Neutrophil (primary cell): ENCODE measurements around the gene MS4A12.
"Not testable (repeated sequence)": the region's sequence is repeated elsewhere in the genome, so short reads cannot be mapped to it uniquely, and the experiment has no call there.

Source experiments
- H3K27ac ChIP-seq: fragments of 200-600 bp; sonication (generic); 2 replicates; pipeline ENCODE4 v1.5.1; 2016; ENCODE audit warnings: mild to moderate bottlenecking, moderate library complexity
- H3K27me3 ChIP-seq: fragments of 200-600 bp; sonication (generic); 2 replicates; pipeline ENCODE4 v1.6.0; 2016; ENCODE audit warnings: mild to moderate bottlenecking
- H3K36me3 ChIP-seq: fragments of 200-600 bp; sonication (generic); 2 replicates; pipeline ENCODE4 v1.5.1; 2017
- H3K4me1 ChIP-seq, 2 experiments: fragments of 200-600 bp in 1 of 2; sonication (generic) in 1 of 2; 1 replicate in 1 of 2; 2 replicates in 1 of 2; pipeline versions ENCODE4 v1.5.1 to v1.6.1; 2013 to 2016; ENCODE audit warnings: low read depth in 1 of 2, low read length in 1 of 2, mild to moderate bottlenecking in 1 of 2, moderate library complexity in 1 of 2; ENCODE audit not compliant: control insufficient read depth in 1 of 2, insufficient read depth in 1 of 2
- H3K4me3 ChIP-seq, 2 experiments: fragments of 200-600 bp in 1 of 2; sonication (generic) in 1 of 2; 1 replicate in 1 of 2; 2 replicates in 1 of 2; pipeline ENCODE4 v1.5.1; 2013 to 2016; ENCODE audit warnings: low read depth in 1 of 2, low read length in 1 of 2, mild to moderate bottlenecking in 1 of 2, moderate library complexity in 1 of 2
- H3K9me3 ChIP-seq: fragments of 200-600 bp; sonication (generic); 2 replicates; pipeline ENCODE4 v1.5.1; 2016
- TF ChIP-seq, protein P1 (sequence below): fragments of 200-600 bp; sonication (generic); IDR thresholded peaks from 2 replicates; pipeline ENCODE4 v1.5.1; 2016; ENCODE audit warnings: antibody characterized with exemption

Gene MS4A12, protein sequence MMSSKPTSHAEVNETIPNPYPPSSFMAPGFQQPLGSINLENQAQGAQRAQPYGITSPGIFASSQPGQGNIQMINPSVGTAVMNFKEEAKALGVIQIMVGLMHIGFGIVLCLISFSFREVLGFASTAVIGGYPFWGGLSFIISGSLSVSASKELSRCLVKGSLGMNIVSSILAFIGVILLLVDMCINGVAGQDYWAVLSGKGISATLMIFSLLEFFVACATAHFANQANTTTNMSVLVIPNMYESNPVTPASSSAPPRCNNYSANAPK

DNA sequence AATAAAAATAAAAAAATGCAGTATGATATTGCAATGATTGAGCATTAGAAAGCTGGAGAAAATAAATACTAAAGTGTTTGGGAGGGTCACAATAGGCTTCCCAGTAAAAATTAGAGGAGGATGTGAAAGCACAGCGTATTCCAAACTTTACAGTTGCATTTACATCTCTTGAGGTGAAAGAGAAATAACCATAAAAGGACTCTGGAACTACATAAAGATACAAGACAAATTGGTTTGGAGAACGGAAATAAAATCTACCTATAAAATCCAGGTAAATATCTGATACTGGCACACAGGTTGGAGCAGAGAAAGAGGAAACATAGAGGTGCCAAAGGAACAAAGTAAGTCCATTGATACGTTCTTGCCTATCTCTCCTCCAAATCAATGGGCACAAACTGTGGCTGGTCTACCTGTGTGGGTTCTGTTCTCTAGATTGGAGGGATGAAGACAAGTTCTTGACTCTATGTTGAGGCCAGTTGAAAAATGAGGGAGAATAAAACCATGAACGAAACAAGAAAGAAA lies at the start of gene MS4A12:
Gene MS4A12 (plus strand): TSS at position 291 of the 522 bp plus-strand sequence. CDS start 4,541 bp downstream, outside the sequence.
- Histone ChIP-seq H3K27ac (no peak within 1 kb of the TSS), H3K9me3 (no peaks in the 10 kb centered on the region), H3K27me3 (no peaks in the 10 kb centered on the region), H3K4me3 (no peak within 1 kb of the TSS), H3K4me1 (no peaks in the 10 kb centered on the region), H3K36me3 (no peaks in the 10 kb centered on the region)
- TF ChIP-seq, protein P1, sequence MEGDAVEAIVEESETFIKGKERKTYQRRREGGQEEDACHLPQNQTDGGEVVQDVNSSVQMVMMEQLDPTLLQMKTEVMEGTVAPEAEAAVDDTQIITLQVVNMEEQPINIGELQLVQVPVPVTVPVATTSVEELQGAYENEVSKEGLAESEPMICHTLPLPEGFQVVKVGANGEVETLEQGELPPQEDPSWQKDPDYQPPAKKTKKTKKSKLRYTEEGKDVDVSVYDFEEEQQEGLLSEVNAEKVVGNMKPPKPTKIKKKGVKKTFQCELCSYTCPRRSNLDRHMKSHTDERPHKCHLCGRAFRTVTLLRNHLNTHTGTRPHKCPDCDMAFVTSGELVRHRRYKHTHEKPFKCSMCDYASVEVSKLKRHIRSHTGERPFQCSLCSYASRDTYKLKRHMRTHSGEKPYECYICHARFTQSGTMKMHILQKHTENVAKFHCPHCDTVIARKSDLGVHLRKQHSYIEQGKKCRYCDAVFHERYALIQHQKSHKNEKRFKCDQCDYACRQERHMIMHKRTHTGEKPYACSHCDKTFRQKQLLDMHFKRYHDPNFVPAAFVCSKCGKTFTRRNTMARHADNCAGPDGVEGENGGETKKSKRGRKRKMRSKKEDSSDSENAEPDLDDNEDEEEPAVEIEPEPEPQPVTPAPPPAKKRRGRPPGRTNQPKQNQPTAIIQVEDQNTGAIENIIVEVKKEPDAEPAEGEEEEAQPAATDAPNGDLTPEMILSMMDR: no peak

DNA sequence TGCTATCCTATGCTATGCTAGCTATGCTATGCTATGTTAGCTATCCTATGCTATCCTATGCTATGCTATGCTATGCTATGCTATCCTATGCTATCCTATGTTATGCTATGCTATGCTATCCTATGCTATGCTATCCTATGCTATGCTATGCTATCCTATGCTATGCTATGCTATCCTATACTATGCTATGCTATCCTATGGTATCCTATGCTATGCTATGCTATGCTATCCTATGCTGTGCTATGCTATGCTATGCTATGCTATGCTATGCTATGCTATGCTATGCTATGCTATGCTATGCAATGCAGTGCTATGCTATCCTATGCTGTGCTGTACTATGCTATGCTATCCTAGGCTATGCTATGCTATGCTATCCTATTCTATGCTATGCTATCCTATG lies 45.5 kb upstream of the MS4A12 start:
- Histone ChIP-seq H3K4me1 (peaks cover 0 to 11% of the 10 kb centered on the region in 2 experiments), H3K9me3 (no peaks in the 10 kb centered on the region), H3K36me3 (no peaks in the 10 kb centered on the region), H3K27ac (no peak overlapping the region), H3K27me3 (no peaks in the 10 kb centered on the region), H3K4me3 (no peak overlapping the region)
- TF ChIP-seq, protein P1: no peak

DNA sequence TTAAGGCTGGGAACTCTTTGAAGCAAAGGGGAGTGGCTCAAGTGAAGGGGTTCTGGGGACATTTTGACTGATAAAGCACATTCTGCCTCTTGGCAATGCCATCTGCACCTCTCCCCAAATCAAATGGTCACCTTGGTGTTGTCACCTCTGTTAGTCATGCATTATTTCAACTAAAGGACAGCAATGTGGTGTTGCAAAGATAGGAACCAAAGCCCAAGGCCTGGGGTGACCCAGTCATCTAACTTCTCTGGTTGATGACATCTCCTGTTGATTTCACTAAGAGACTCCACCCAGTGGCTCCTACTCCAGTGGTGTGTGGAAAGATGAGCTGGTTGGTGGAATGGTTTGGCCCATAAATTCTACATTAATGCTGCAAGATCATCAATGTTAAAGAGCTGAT lies 44.7 kb upstream of the MS4A12 start:
- peaks cover 0 to 11% of the 10 kb centered on the region in 2 experiments for H3K4me1 ChIP-seq
- H3K27me3 ChIP-seq: no peaks in the 10 kb centered on the region
- H3K4me3 ChIP-seq: no peak overlapping the region
- H3K36me3 ChIP-seq: no peaks in the 10 kb centered on the region
- H3K27ac ChIP-seq: no peak overlapping the region
- no peaks in the 10 kb centered on the region for H3K9me3 ChIP-seq
- TF ChIP-seq, protein P1: no peak

DNA sequence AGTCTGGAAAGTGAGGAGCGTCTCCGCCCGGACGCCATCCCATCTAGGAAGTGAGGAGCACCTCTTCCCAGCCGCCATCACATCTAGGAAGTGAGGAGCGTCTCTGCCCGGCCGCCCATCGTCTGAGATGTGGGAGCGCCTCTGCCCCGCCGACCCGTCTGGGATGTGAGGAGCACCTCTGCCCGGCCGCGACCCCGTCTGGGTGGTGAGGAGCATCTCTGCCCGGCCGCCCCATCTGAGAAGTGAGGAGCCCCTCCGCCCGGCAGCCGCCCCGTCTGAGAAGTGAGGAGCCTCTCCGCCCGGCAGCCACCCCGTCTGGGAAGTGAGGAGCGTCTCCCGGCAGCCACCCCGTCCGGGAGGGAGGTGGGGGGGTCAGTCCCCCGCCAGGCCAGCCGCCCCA lies 41.4 kb upstream of the MS4A12 start:
- not testable (repeated sequence) for H3K27ac ChIP-seq, H3K4me3 ChIP-seq, H3K27me3 ChIP-seq, H3K9me3 ChIP-seq, H3K36me3 ChIP-seq
- H3K4me1 ChIP-seq: peaks cover 0 to 11% of the 10 kb centered on the region in 2 experiments

DNA sequence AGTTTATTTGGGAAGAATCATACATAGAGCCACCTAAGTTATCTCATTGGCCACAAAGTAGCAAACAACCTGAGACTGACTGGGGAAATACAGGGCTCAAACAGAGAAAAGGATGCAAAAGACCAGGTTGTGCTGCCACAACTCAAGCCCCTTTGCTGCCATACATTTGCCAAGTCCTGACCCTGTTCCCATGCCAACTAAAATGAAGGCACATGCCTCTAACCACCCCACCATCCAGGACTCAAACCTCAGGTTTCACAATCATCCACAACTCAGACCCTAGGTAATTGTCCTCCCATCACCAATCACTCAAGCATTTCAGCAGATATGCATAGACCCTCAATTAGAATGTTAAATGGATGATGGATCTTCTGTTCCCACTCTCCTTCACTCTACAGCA lies 38.4 kb upstream of the MS4A12 start:
- Histone ChIP-seq H3K4me1 (no peaks in the 10 kb centered on the region), H3K9me3 (no peaks in the 10 kb centered on the region), H3K27me3 (no peaks in the 10 kb centered on the region), H3K4me3 (no peak overlapping the region), H3K36me3 (no peaks in the 10 kb centered on the region), H3K27ac (no peak overlapping the region)
- TF ChIP-seq, protein P1: no peak

DNA sequence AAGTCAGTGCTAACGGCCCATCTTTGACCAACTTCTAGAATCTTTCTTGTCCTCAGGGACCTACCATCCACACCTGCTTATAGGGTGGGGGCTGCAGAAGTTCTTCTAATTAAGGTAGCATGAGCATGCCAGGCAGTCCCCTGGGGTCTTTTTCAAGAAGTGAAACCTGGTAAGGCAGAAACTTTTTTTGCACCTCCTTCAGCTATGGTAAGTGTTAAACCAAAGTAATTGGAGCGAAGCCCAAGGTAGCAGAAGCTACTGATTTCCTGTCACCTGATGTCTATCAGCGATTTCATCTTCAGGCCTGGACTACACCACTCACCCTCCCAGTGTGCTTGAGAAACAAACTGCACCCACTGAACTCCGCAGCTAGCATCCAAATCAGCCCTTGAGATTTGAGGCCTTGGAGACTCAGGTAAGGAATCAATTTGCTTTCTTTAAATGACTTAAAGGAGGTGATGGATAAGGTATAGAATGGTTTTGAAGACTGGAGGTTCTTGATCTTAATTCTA lies 37.0 kb upstream of the MS4A12 start, which contains the start of gene MS4A1:
Gene MS4A1 (plus strand): TSS at position 317 of the 512 bp plus-strand sequence. CDS start 6,528 bp downstream, outside the sequence.
- H3K4me3 ChIP-seq: no peak within 1 kb of the TSS
- TF ChIP-seq, protein P1: no peak
- H3K9me3 ChIP-seq: no peaks in the 10 kb centered on the region
- H3K4me1 ChIP-seq: no peaks in the 10 kb centered on the region
- no peak within 1 kb of the TSS for H3K27ac ChIP-seq
- H3K36me3 ChIP-seq: no peaks in the 10 kb centered on the region
- H3K27me3 ChIP-seq: no peaks in the 10 kb centered on the region
